ENCODE measurements around the gene CFAP61.
"Not testable (repeated sequence)": the region's sequence is repeated elsewhere in the genome, so short reads cannot be mapped to it uniquely, and the experiment has no call there.

CFAP61 gene

DNA sequence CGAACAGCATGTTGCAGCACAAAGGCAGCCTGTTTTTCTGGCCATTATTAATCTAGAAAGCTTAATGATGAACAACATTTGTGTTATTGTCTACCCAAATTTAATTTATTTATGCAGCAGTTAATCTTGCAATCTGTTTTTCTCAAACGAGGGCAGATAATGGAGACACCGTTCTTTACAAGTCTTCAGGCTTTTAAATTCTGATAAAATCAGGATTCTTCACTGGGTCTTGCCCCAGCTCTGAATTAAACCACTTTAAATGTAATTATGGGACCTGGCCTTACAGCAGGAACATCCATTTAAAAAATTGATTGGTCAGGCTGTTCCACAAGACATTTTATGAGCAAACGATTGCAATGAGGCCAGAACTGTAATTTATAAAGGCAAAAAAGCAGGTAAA is 289.0 kb downstream of the CFAP61 start:
- DNase-seq = no peak

DNA sequence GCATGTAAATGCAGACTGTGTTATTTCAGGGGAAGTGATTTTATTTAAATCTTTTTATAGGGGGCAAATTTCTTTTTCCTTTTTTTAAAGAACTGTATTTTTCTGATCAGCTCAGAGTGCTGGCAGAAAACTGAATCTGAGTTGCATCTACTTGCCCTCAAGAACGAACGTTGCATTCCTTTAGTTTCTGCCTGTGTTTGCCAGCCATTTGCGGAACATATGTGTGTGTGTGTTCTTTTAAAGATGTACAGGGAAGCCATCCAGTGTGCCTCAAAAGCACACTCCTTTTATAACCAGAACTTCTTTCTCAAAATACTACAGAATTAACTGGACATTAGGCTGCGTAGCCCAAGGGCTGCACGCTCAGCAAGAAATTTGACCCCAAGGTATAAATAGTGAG is 289.7 kb downstream of the CFAP61 start:
- DNase-seq = no peak

- DNase-seq = no peak
Observed at GRCh38 chr20:20343932-20344331, 291.6 kb downstream of the CFAP61 start.

GRCh38 chr20:20344476-20344875 is 292.1 kb downstream of the CFAP61 start:
- DNase-seq = no peak

- DNase-seq = no peak
Observed at GRCh38 chr20:20353576-20353975, 301.2 kb downstream of the CFAP61 start.

DNA sequence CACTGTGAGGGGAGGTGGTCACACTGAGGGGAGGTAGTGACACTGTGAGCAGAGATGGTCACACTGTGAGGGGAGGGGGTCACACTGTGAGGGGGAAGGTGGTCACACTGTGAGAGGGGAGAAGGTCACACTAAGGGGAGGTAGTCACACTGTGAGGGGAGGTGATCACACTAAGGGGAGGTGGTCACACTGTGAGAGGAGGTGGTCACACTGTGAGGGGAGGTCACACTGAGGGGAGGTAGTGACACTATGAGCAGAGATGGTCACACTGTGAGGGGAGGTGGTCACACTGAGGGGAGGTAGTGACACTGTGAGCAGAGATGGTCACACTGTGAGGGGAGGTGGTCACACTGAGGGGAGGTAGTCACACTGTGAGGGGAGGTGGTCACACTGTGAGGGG is 303.2 kb downstream of the CFAP61 start:
- DNase-seq = not testable (repeated sequence)

DNA sequence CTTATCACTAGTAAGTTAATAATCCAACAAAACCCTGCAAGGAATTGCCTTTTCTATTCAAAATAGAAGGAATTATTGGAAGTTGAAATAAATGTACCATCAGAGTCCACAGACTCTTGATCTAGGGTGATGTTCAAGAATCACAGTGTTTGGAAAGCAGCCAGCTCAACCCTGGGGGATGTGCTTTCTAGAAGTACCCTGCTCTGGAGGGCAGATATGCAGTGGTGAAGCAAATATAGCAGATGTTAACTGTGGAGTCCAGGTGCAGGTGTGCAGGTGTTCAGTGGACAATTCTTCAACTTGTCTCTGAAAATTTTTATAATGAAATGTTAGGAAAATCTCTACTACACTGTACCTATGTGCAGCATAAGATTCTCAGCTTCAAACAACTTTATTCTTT is 306.5 kb downstream of the CFAP61 start:
- DNase-seq = no peak

DNA sequence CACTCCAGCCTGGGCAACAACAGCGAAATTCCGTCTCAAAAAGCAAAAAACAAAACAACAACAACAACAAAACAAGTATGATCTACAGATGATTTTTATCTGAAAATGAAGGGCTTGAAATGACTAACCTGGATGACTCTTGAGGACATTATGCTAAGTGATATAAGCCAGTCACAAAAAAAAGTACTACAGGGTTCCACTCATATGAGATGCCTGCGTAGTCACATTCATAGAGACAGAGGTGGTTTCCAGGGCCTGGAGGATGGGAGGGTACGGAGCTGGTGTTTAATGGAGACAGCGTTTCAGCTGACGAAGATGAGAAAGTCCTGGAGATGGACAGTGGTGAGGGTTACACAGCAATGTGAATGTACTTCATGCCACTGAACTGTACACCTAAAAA is 307.3 kb downstream of the CFAP61 start:
- no peak for DNase-seq

- peak; percentile 54 for DNase-seq
Observed at GRCh38 chr20:20360464-20360863, 308.1 kb downstream of the CFAP61 start.

GRCh38 chr20:20362774-20363433 is 310.6 kb downstream of the CFAP61 start:
- DNase-seq = no peak

GRCh38 chr20:20363434-20363798 is 311.1 kb downstream of the CFAP61 start:
- DNase-seq = no peak

GRCh38 chr20:20363799-20364592 is 311.7 kb downstream of the CFAP61 start:
- DNase-seq = no peak

DNA sequence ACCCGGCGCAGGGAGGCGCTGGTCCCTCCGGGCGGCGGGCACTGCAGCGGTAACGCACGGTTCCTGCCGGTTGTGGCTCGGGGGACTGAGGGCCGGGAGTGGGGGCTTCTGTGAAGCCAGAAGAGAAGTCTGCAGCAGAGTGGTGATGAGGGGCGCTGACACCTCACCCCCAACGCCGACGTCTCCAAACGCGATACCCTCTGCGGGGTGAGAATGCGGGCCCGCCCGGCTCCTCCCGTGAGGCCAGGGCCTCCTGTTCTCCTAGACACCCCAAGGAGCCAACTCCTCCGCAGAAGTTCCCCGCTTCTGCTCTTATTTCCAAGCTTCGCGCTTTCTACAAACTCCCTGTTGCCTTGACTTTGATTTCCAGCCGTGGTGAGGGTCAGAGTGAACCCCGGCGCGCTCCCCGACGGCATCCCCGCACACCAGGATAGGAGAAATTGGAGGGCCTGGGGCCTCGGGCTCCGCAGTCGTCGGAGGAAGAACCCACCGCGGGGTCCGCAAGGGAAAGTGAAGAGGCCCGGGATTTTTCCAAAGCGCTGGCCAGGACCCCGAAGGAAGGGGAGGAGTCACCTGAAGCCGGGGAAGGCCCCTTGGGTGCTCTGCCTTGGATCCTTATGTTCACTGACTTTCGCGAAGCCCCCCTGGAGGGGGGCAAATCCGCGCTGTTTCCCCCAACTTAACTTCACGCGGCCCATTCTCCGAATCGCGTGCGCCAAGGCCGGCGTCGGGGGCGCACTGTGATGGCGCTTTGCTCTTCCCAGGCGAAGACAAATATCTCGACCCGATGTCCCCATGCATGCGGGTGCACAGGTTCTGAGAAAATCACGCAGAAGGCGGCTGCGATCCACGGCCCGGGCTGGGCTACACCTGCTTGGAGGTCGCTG is 312.5 kb downstream of the CFAP61 start:
- DNase-seq = no peak

DNA sequence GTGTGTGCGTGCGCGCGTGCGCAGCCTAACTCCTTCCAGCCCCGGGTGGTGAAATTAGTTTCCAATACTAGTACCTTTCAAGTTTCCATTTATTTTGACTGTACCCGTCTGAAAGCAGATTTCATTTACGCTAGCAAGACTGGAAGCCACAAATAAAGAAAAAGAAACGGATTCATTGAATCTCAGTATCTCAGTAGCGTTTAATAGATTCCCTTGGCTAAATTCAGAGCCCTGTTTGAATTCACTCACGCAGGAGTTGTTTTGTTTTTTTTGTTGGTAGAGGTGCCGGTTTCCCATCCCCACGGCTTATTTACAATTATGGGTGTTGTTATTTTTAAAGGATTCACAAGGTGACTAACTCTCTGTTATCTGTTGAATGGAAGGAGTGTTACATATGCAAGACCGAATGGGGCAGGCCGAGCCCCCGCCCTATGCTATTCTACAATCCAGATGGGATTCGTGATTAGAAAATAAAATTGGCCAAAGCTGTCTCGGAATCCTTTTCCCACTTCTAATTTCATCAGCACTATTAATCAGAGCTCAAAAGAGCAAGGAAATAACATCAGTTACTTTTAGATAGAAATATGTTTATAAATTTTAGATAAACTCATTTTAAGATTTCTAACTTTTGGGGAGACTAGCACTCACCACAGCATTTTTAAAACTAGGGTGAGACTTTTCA is 313.3 kb downstream of the CFAP61 start:
- no peak for DNase-seq

DNA sequence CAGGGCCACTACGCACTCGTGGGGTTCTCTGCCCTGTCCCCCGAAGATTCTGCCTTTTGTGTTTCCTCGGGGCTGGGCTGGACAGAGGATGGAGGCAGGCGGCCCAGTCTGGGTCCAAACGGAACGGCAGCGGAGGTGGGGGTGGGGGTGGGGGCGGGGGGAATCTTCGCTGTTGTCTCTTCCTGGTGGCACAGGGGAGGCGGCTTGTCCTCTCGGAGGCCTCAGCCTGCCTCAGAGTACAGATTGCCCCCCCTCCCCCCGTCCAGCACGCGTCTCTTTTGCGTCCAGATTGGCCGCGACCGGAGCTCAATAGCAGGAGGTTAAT is 314.2 kb downstream of the CFAP61 start:
- no peak for DNase-seq

DNA sequence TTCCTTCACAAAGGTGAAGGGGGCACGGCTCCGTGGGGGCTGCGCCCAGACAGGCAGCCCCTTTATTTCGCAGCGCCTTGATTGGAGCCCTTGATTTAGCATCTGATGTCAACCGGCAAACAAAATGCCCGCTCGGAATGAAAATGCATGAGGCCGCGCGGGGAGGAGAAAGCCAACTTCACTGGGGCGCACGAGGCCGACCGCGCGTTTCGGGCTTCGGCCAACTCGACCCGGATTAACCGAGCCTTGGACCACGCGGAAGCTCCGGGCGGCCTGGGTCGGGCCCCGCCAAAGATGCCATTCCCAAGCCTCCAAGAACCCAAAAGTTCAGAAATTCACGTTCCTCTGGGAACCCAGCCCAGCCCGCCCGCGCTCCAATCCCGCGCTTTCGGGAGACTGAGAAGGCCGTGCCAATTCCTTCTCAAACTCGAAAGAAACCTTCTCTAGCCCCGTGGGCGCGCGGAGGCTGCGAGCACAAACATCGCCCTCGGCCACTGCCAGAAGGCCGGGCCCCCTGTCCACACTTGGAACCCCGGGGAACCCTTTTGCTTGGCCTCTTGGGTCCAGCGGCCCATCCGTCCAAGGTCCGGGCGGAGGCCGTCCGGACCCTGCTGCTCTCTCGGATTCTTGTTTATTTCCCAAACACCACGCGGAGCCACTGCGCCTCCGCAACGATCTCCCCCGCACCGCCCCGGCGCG is 314.7 kb downstream of the CFAP61 start:
- no peak for DNase-seq

GRCh38 chr20:20367575-20368417 is 315.5 kb downstream of the CFAP61 start, which contains the start of gene INSM1:
TSS of gene INSM1 (plus strand) at chr20:20368104. CDS start at chr20:20368268, 164 bp downstream.
- DNase-seq = no peak

DNA sequence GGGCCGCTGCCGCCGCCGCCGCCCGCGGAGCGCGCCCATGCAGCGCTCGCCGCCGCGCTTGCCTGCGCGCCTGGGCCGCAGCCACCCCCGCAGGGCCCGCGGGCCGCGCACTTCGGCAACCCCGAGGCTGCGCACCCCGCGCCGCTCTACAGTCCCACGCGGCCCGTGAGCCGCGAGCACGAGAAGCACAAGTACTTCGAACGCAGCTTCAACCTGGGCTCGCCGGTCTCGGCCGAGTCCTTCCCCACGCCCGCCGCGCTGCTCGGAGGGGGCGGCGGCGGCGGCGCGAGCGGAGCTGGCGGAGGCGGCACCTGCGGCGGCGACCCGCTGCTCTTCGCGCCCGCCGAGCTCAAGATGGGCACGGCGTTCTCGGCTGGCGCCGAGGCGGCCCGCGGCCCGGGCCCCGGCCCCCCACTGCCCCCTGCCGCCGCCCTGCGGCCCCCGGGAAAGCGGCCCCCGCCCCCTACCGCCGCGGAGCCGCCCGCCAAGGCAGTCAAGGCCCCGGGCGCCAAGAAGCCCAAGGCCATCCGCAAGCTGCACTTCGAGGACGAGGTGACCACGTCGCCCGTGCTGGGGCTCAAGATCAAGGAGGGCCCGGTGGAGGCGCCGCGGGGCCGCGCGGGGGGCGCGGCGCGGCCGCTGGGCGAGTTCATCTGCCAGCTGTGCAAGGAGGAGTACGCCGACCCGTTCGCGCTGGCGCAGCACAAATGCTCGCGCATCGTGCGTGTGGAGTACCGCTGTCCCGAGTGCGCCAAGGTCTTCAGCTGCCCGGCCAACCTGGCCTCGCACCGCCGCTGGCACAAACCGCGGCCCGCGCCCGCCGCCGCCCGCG is 316.3 kb downstream of the CFAP61 start:
- no peak for DNase-seq

DNA sequence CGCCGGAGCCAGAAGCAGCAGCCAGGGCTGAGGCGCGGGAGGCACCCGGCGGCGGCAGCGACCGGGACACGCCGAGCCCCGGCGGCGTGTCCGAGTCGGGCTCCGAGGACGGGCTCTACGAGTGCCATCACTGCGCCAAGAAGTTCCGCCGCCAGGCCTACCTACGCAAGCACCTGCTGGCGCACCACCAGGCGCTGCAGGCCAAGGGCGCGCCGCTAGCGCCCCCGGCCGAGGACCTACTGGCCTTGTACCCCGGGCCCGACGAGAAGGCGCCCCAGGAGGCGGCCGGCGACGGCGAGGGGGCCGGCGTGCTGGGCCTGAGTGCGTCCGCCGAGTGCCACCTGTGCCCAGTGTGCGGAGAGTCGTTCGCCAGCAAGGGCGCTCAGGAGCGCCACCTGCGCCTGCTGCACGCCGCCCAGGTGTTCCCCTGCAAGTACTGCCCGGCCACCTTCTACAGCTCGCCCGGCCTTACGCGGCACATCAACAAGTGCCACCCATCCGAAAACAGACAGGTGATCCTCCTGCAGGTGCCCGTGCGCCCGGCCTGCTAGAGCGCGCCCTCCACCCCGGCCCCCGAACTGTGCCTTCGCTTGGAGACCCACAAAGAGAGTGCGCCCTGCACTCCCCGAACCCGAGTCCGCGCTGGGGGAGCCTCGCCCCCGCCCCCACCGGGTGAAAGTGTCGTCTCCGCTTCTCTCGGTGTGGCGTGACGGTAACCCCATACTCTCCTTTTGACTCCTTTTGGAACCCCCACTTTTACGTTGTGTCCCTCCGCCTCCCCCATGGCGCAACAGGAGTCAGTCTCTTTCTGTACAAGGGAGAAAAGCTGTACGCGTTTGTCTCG is 317.1 kb downstream of the CFAP61 start:
- DNase-seq = no peak
